GM18511 (cell line): ENCODE results near the gene HOXA5.

ENCODE experiments used
- ATAC-seq: cut with Tn5 transposase; IDR thresholded peaks from one replicate; pipeline ENCODE4 v1.9.1; 2021; ENCODE audit warnings: mild to moderate bottlenecking, moderate library complexity; ENCODE audit not compliant: unreplicated experiment

Gene HOXA5

GRCh38 chr7:27122077-27122910, 21.2 kb downstream of the HOXA5 start:
- ATAC-seq: no peak

GRCh38 chr7:27121684-27122076, 21.8 kb downstream of the HOXA5 start:
- no peak for ATAC-seq

DNA sequence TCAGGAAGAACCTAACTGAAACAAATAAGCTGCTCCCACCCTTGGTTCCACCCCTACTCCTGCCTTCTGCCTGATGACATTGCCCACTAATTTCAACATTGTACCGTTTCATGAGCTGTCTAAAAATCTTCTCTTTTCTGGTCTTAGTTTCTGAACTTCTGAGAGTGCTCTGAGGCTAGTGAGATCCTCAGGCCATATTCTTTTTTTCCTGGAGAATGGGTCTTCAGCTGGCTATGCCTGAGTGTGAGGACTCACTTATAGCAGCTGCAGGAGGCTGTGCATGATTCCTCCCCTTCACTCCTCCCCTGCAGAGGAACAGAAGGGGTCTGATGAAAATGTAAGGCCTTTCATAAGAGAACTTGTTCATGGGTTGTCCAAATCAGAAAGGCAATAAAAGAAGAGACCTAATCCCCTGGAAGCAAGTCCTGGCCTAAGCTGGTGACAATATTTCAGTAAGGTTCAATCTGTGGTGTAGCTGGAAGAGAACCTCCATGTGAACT, 24.0 kb downstream of the HOXA5 start:
- no peak for ATAC-seq

- no peak for ATAC-seq
Observed at GRCh38 chr7:27118580-27118979, 24.9 kb downstream of the HOXA5 start.

- ATAC-seq: no peak
Observed at GRCh38 chr7:27117887-27118491, 25.5 kb downstream of the HOXA5 start.

DNA sequence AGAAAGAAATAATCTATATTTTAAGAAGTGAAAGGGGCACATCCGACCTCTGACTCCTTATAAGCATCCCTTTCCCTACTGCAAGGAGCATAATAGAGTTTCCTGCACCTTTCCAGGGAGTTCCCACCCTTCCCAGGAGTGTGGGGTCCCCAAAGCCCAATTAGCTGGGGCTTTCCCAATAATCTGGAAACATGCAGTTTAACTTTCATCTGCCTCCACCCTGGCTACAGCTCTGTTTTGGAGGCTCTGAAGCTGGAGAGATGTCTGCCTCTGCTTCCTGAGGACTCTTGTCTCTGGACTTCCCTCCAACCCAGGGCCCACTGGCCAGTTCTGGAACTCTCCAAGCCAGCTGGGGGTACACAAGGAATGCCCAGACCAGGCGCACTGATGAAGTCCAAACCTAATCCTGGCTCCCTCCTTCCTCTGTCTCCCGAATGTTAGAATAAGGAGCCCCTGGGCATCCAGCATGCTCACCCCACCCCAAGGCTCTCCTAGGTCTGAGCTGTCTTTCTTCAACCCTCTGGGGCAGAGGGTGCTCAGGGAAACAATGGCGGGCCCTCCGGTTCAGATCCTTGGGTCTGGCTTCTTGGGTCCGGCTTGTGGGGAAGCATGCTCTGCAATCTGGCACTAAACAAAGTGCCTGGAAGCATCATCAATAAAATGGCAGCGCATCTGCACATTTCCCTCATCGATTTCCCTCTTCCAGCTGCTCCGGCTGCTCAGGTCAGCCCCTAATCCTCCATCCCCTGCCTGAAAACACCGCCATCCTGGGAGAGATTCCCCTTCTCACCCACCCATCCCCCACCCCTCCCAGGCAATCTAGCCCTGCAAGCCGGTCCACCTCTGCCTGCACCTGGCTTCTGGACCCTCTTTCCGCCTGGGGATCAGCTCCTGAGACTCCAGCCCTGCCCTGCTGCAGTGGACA, 26.3 kb downstream of the HOXA5 start:
- ATAC-seq: no peak

DNA sequence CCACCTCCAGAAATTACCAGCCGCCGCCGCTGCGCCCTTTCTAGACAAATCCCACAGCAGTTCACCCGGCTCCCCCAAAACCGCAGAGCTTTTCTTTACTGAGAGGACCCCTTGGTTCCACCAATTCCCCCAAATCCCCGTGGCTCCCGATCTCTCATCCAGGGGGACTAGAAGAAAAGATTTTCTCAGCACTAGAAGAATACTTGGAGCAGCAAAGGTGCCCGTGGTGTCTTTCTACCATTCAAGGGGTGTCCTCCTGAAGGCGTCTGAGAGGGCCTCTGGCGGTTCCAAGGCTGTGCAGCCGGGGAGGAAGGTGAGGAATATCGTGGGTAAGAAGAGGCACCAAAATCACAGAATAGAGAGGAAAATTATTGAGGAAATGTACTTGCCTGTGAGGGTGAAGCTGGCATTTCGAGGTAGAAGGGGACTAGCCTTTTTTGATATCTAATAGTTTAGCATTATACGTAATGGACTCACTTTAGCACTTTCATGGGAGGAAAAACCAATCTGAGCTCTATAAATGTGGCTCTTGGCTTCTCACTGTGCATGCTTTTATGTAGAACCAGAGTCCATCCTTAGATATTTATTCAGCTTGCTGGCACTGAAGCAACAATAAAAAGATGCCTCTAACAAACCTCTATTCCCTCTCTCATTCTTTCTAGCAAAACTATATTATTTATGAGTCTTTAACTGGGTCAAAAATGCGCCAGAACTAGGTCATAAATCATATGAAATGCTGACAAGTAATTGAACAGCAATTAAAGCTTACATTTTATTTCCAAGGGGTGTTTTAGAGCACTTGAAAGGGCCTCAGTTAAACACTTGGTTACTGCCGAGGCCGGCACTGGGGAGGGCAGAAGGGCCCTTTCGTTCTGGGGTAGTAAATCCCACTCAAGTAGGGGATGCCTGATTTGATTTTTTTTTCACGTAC, 27.2 kb downstream of the HOXA5 start:
- ATAC-seq: no peak

GRCh38 chr7:27115221-27116026, 28.1 kb downstream of the HOXA5 start:
- no peak for ATAC-seq

GRCh38 chr7:27114881-27115220, 28.6 kb downstream of the HOXA5 start:
- no peak for ATAC-seq

DNA sequence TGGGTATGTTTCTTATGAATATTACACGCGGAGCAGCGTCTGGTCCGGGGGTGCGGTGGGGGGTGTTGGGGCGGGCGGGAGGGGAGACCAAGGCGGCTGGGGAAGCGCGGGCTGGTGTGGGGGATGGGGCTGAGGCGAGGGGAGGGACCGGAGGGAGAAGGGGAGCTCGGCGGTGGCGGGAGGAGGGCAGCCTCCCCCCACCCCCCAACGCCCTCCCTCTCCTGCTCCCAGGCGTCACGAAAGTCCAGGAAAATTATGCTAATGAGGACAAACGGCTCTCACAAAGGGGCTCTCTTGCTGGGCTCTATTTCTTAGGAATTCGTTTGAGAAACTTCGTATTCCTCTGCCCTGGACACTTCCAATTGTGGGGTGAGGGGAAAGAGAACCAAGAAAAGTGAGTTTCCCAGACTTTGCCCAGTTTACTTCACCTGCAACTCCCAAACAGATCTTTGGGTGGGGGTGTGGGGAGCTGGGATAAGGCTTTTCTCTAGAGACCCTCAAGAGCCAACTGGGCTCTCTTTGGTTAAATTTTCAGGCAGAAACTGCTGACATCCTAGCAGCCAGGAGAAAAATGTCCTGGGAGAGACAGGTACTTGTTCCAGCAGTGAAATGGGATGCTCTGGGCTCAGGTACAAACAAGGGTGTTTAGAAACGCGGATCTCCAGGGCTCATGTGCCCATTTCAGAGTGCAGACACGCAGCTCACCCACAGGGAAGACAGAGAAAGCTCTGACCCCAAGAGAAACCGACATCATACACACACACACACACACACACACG, 29.3 kb downstream of the HOXA5 start:
- ATAC-seq: no peak

DNA sequence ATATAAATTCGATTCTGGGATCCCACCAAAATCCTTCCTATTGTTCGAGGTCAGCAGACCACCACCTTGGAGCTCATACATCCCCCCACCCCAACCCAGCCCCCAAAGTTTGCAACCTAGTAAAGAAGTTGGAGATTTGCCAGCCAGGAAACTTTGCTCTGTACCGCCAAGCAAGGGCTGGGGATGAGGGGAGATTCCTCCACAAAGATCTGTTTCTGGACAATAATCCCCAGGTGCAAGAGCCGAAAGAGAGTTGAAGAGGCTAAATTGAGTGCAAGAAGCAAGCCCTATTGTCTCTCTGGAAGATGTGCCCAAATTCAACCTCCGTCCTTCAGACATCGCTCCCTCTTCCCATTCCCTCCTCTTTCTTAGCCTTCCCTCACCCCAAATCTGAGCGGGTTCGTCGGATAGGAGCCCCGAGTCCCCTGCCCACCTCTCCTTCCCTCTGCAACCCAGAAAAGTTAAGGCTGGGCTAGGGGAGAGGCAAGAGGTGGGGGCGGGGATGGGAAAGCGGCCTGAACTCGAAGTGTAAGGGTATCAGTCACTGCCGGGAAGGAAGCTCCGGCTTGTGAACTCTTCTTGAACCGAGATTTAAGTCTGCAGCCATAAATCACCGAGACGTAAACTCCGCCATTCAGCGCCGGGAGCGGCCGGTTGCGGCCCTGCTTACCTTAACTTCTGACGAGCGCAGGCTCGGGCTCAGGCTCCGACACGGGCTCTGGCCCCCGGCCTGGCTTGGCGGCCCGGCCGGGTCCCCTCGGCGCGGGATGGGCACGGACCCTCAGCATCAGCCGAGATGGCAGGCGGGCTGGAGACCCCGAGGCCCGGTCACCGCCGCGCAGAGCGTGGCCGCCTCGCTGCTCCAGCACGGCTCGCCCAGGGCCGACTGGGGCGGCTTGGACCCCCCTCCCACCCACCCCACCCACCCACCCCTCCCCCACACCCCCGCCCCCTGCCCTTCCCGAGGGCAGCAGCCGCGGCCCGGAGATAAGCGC, 30.2 kb downstream of the HOXA5 start:
- no peak for ATAC-seq

DNA sequence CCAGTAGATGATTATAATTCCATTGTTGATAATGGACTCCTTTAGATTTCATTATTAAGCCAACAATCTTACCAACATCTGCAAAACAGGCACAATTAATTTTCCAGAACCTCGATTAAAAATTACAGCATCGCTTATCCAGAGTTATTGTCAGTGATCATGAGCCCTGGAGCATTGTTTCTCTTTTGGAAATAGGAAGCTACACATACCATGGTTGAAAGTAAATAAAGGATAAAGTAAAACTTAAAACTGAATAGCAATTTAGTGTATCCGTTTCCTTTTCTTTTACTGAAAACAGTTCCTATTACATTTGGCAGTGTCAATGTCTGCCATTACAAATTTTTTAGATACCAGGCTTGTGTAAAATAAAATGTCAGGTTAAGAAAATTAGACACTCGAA, 31.1 kb downstream of the HOXA5 start:
- no peak for ATAC-seq

DNA sequence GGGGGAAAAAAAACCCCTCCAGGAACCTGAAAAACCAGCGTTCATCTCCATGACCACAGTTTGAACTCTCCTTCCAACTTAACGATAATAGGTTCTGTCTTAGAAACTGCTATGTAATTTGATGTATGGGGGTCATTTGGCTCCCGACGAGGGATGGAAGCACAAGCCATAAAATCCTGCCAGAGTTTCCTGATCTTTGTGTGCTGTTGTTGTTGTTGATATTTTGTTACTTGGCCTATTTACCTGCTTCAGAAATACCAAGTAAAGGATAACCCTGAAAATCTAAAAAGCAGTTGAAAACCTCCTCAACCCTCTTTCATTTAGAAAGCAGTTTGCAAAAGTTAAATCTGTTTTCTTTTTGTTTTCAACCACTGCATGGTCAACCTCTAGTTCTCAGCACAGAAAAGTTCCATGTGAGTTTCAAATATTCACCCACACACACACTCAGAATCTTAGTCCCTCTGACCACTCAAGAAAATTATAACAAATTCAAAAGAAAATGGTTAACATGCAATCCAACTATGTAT, 31.7 kb downstream of the HOXA5 start:
- no peak for ATAC-seq

- no peak for ATAC-seq
Observed at GRCh38 chr7:27111042-27111750, 32.3 kb downstream of the HOXA5 start.

DNA sequence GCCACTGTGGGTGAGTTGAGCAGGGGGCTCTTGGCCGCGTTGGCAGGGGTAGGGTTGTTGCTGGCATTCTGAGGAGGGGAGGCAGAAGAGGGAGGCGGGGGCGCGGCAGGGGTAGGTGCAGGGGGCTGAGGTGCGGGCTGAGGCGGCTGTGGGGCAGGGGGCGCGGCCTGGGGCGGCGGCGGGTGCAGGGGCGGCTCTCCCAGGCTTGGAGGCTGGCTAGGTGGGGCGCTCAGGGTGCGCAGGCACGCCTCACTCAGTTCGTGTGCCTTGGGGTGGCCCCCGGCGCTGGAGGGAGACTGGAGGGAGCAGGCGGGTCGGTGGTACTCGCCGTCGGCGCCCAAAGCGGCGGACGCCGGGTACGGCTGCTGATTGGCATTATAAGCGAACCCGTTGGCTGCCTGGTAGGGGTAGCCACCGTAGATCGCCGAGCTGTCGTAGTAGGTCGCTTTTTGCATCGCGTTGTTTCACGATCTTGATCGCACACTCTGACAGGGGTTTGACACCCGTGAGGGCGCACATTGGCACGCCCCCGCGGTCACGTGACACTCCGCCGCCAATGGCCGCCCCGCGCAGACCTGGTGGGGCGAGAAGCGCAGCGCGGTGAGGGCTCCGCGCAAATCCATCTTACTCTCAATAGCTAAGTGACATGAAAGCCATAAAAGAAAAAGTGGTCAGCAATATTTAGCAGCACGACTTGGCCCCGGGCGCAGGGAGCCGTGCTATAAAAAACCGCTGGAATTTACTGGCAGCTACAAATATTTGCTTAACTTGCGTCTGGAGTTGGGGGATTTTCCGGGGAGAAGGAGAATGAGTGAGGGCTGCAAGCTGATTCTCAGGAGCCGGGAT, 33.1 kb downstream of the HOXA5 start:
- no peak for ATAC-seq
